GM23338 (cell line): ENCODE data around the gene E4F1. TPM values are rescaled to one million over a fixed set of nuclear protein-coding genes. Genes with fewer than 3 reads are reported as not detected.

Source experiments
- ATAC-seq: fragments of 200-7000 bp; cut with Tn5 transposase; 3 replicates; pipeline ENCODE4 v1.9.1; 2020
- DNase-seq: peaks from one replicate; pipeline ENCODE4 v3.0.0-alpha.2; 2015; ENCODE audit warnings: low spot score
- H2AFZ ChIP-seq: fragments of 200-600 bp; sonication (generic); 2 replicates; pipeline ENCODE4 v1.8.0; 2016; ENCODE audit warnings: antibody characterized with exemption, mild to moderate bottlenecking, moderate library complexity
- H3F3A ChIP-seq: fragments of 200-600 bp; sonication (generic); replicated peaks from 2 replicates; pipeline ENCODE4 v1.8.0; 2017; ENCODE audit warnings: antibody characterized with exemption, mixed run types, low read depth
- H3K27ac ChIP-seq: fragments of 200-600 bp; sonication (generic); 2 replicates; pipeline ENCODE4 v1.6.1; 2016; ENCODE audit warnings: low read depth
- H3K27me3 ChIP-seq: fragments of 200-600 bp; sonication (generic); 2 replicates; pipeline ENCODE4 v1.8.0; 2016; ENCODE audit warnings: mild to moderate bottlenecking, mixed run types, moderate library complexity; ENCODE audit not compliant: insufficient read depth
- H3K36me3 ChIP-seq: fragments of 200-600 bp; sonication (generic); 2 replicates; pipeline ENCODE4 v1.8.0; 2016; ENCODE audit warnings: mild to moderate bottlenecking; ENCODE audit not compliant: insufficient read depth
- H3K4me1 ChIP-seq: fragments of 200-600 bp; sonication (generic); 2 replicates; pipeline ENCODE4 v1.8.0; 2016; ENCODE audit warnings: mild to moderate bottlenecking, moderate library complexity; ENCODE audit not compliant: insufficient read depth
- H3K4me2 ChIP-seq: fragments of 200-600 bp; sonication (generic); 2 replicates; pipeline ENCODE4 v1.7.1; 2017; ENCODE audit warnings: mixed run types
- H3K4me3 ChIP-seq: fragments of 200-600 bp; sonication (generic); 2 replicates; pipeline ENCODE4 v1.6.1; 2016; ENCODE audit warnings: mixed run types
- H3K79me2 ChIP-seq: fragments of 200-600 bp; sonication (generic); replicated peaks from 2 replicates; pipeline ENCODE4 v1.8.0; 2017; ENCODE audit warnings: mild to moderate bottlenecking; ENCODE audit not compliant: insufficient read depth
- H3K9me2 ChIP-seq: fragments of 200-600 bp; sonication (generic); 2 replicates; pipeline ENCODE4 v1.8.0; 2017; ENCODE audit not compliant: insufficient read depth
- H4K20me1 ChIP-seq: fragments of 200-600 bp; sonication (generic); replicated peaks from 2 replicates; pipeline ENCODE4 v1.8.0; 2017; ENCODE audit warnings: mild to moderate bottlenecking; ENCODE audit not compliant: insufficient read depth
- H3K27ac Mint-ChIP-seq: 2 replicates; pipeline ENCODE4 v1.8.0; 2020; ENCODE audit warnings: inconsistent platforms, mild to moderate bottlenecking, moderate library complexity, mixed read lengths
- H3K27me3 Mint-ChIP-seq: 3 replicates; pipeline ENCODE4 v1.8.0; 2022; ENCODE audit warnings: low read depth, mild to moderate bottlenecking, moderate library complexity, mixed read lengths, inconsistent platforms; ENCODE audit not compliant: insufficient read depth, poor library complexity
- H3K36me3 Mint-ChIP-seq: 3 replicates; pipeline ENCODE4 v1.8.0; 2021; ENCODE audit warnings: low read depth, mild to moderate bottlenecking, inconsistent platforms, moderate library complexity, mixed read lengths
- H3K4me1 Mint-ChIP-seq: 3 replicates; pipeline ENCODE4 v1.8.0; 2020; ENCODE audit warnings: mild to moderate bottlenecking, inconsistent platforms, mixed read lengths
- H3K4me3 Mint-ChIP-seq: 3 replicates; pipeline ENCODE4 v1.8.0; 2021; ENCODE audit warnings: moderate library complexity, mild to moderate bottlenecking, inconsistent platforms, mixed read lengths
- H3K9me3 Mint-ChIP-seq: 3 replicates; pipeline ENCODE4 v1.8.0; 2020; ENCODE audit warnings: moderate library complexity, mild to moderate bottlenecking, inconsistent platforms, mixed read lengths
- ETS1 ChIP-seq: IDR thresholded peaks from 2 replicates; pipeline ENCODE4 v1.6.1; 2016; ENCODE audit warnings: antibody characterized with exemption
- EZH2 ChIP-seq: fragments of 200-600 bp; sonication (generic); IDR thresholded peaks from one replicate; pipeline ENCODE4 v1.8.0; 2017; ENCODE audit warnings: antibody characterized with exemption, mild to moderate bottlenecking, low read depth; ENCODE audit not compliant: unreplicated experiment
- EZH2phosphoT487 ChIP-seq: fragments of 200-600 bp; sonication (generic); IDR thresholded peaks from one replicate; pipeline ENCODE4 v1.8.1; 2018; ENCODE audit warnings: antibody characterized with exemption; ENCODE audit not compliant: unreplicated experiment
- JUNB ChIP-seq: IDR thresholded peaks from one replicate; pipeline ENCODE4 v1.6.1; 2016; ENCODE audit warnings: antibody characterized with exemption; ENCODE audit not compliant: unreplicated experiment
- NANOG ChIP-seq: IDR thresholded peaks from 2 replicates; pipeline ENCODE4 v1.6.1; 2016; ENCODE audit warnings: antibody characterized with exemption, borderline replicate concordance
- POLR2AphosphoS5 ChIP-seq: IDR thresholded peaks from 2 replicates; pipeline ENCODE4 v1.6.1; 2016; ENCODE audit warnings: antibody characterized with exemption, low read depth
- STAT1 ChIP-seq: IDR thresholded peaks from one replicate; pipeline ENCODE4 v1.6.1; 2016; ENCODE audit warnings: antibody characterized with exemption; ENCODE audit not compliant: unreplicated experiment
- ZNF331 ChIP-seq: fragments of 250-450 bp; sonication (Bioruptor Pico); IDR thresholded peaks from 2 replicates; pipeline ENCODE4 v1.5.0; 2020; ENCODE audit warnings: low read depth, mild to moderate bottlenecking, moderate library complexity
- ZNF462 ChIP-seq: fragments of 250-450 bp; sonication (Bioruptor Pico); IDR thresholded peaks from 2 replicates; pipeline ENCODE4 v1.5.0; 2020; ENCODE audit warnings: mild to moderate bottlenecking, moderate library complexity
- polyA plus RNA-seq: library from polyadenylated mRNA; unstranded; fragments of >200 nt; fragmentation: Nextera tagmentation; extraction: Ambion mirVana; gene quantifications from 2 replicates; pipeline ENCODE4 v1.2.1, GENCODE V29; 2016
- total RNA-seq: library from RNA; depleted of rRNA; stranded (reverse); fragments of >200 nt; shearing (Covaris generic); gene quantifications from 2 replicates; pipeline ENCODE4 v1.2.3, GENCODE V29; 2014
- TF ChIP-seq, protein P1 (sequence below), 2 experiments: fragments of 200-600 bp in 1 of 2; sonication (generic) in 1 of 2; conservative IDR thresholded peaks; 2 replicates each; pipeline versions ENCODE4 v1.5.1 to v1.6.1; 2016 to 2017; ENCODE audit warnings: antibody characterized with exemption in 2 of 2, low read depth in 2 of 2, mild to moderate bottlenecking in 2 of 2, moderate library complexity in 1 of 2
- TF ChIP-seq, protein P2 (sequence below): IDR thresholded peaks from one replicate; pipeline ENCODE4 v1.6.1; 2018; ENCODE audit warnings: antibody characterized with exemption; ENCODE audit not compliant: unreplicated experiment

The E4F1 gene
- total and polyA plus RNA-seq, 2 experiments from 2014 or later: 22.6 to 45.5 TPM

- DNase-seq (no peak), ATAC-seq (no peak)
- no peak overlapping the region for H3K4me3 ChIP-seq
- Mint-ChIP-seq H3K36me3 (peaks cover 26% of the 10 kb centered on the region), H3K9me3 (no peaks in the 10 kb centered on the region), H3K4me1 (peaks cover 23% of the 10 kb centered on the region), H3K4me3 (peak overlapping the region; percentile 54; the same call in 2 of the 3 replicates), H3K27ac (no peak overlapping the region), H3K27me3 (peaks cover 16% of the 10 kb centered on the region)
- H3K27ac ChIP-seq: no peak overlapping the region
- no peak overlapping the region for H2AFZ ChIP-seq
- H3K36me3 ChIP-seq: 0 out of 2 replicates have a peak, but pooled peaks cover 5% of the 10 kb centered on the region
- H3F3A ChIP-seq: peaks cover 24% of the 10 kb centered on the region; the same call in 1 of the 2 replicates
- H3K9me2 ChIP-seq: no peaks in the 10 kb centered on the region
- peaks cover 7% of the 10 kb centered on the region; the same call in 1 of the 2 replicates for H3K4me1 ChIP-seq
- peaks cover 9% of the 10 kb centered on the region for H4K20me1 ChIP-seq
- H3K27me3 ChIP-seq: no peaks in the 10 kb centered on the region
- TF ChIP-seq JUNB (no peak), STAT1 (no peak), EZH2 (no peak), ETS1 (no peak), POLR2AphosphoS5 (no peak), EZH2phosphoT487 (no peak), NANOG (no peak), ZNF462 (CRISPR knock-in tag) (no peak), ZNF331 (CRISPR knock-in tag) (no peak)
- TF ChIP-seq, protein P1, sequence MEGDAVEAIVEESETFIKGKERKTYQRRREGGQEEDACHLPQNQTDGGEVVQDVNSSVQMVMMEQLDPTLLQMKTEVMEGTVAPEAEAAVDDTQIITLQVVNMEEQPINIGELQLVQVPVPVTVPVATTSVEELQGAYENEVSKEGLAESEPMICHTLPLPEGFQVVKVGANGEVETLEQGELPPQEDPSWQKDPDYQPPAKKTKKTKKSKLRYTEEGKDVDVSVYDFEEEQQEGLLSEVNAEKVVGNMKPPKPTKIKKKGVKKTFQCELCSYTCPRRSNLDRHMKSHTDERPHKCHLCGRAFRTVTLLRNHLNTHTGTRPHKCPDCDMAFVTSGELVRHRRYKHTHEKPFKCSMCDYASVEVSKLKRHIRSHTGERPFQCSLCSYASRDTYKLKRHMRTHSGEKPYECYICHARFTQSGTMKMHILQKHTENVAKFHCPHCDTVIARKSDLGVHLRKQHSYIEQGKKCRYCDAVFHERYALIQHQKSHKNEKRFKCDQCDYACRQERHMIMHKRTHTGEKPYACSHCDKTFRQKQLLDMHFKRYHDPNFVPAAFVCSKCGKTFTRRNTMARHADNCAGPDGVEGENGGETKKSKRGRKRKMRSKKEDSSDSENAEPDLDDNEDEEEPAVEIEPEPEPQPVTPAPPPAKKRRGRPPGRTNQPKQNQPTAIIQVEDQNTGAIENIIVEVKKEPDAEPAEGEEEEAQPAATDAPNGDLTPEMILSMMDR (conservative IDR thresholded peaks at IDR 0.05; ENCODE audit: low read depth in 2 of 2): no peak
- TF ChIP-seq, protein P2, sequence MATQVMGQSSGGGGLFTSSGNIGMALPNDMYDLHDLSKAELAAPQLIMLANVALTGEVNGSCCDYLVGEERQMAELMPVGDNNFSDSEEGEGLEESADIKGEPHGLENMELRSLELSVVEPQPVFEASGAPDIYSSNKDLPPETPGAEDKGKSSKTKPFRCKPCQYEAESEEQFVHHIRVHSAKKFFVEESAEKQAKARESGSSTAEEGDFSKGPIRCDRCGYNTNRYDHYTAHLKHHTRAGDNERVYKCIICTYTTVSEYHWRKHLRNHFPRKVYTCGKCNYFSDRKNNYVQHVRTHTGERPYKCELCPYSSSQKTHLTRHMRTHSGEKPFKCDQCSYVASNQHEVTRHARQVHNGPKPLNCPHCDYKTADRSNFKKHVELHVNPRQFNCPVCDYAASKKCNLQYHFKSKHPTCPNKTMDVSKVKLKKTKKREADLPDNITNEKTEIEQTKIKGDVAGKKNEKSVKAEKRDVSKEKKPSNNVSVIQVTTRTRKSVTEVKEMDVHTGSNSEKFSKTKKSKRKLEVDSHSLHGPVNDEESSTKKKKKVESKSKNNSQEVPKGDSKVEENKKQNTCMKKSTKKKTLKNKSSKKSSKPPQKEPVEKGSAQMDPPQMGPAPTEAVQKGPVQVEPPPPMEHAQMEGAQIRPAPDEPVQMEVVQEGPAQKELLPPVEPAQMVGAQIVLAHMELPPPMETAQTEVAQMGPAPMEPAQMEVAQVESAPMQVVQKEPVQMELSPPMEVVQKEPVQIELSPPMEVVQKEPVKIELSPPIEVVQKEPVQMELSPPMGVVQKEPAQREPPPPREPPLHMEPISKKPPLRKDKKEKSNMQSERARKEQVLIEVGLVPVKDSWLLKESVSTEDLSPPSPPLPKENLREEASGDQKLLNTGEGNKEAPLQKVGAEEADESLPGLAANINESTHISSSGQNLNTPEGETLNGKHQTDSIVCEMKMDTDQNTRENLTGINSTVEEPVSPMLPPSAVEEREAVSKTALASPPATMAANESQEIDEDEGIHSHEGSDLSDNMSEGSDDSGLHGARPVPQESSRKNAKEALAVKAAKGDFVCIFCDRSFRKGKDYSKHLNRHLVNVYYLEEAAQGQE: no peak
- H3K4me2 ChIP-seq: no peak overlapping the region
- peaks cover 6% of the 10 kb centered on the region; the same call in 1 of the 2 replicates for H3K79me2 ChIP-seq
These were observed 15.5 kb upstream of the E4F1 start for GRCh38 chr16:2207872-2208271.
